UCSD-AML1 (cell line): ENCODE data around the gene TEX13C.
"Not testable (repeated sequence)": the region's sequence is repeated elsewhere in the genome, so short reads cannot be mapped to it uniquely, and the experiment has no call there.

ENCODE experiments used
- DNase-seq: peaks from one replicate; lab custom pipeline; 2025; ENCODE audit not compliant: unreplicated experiment; lab: John Stamatoyannopoulos, UW

TEX13C gene

GRCh38 chrX:125319646-125320521 lies at the start of gene TEX13C:
TSS of gene TEX13C (plus strand) at chrX:125319871. CDS start at chrX:125320120, 249 bp downstream.
- no peak for DNase-seq

- DNase-seq = no peak
Observed at GRCh38 chrX:125287282-125287681, 32.4 kb upstream of the TEX13C start.

- DNase-seq = no peak
Observed at GRCh38 chrX:125288343-125288742, 31.3 kb upstream of the TEX13C start.

GRCh38 chrX:125289209-125289608 lies 30.5 kb upstream of the TEX13C start:
- DNase-seq = no peak

- DNase-seq = no peak
Observed at GRCh38 chrX:125289920-125290319, 29.8 kb upstream of the TEX13C start.

- DNase-seq = no peak
Observed at GRCh38 chrX:125291124-125291523, 28.5 kb upstream of the TEX13C start.

GRCh38 chrX:125293850-125294780 lies 25.6 kb upstream of the TEX13C start:
- DNase-seq = no peak

- DNase-seq = no peak
Observed at GRCh38 chrX:125295337-125295736, 24.3 kb upstream of the TEX13C start.

GRCh38 chrX:125298871-125299270 lies 20.8 kb upstream of the TEX13C start:
- DNase-seq = no peak

- no peak for DNase-seq
Observed at GRCh38 chrX:125306335-125306866, 13.3 kb upstream of the TEX13C start.

- DNase-seq = no peak
Observed at GRCh38 chrX:125308653-125309052, 11.0 kb upstream of the TEX13C start.

GRCh38 chrX:125319166-125319565 lies 505 bp upstream of the TEX13C start:
- DNase-seq = not testable (repeated sequence)

- no peak for DNase-seq
Observed at GRCh38 chrX:125322431-125322830, 2.8 kb downstream of the TEX13C start.

- DNase-seq = no peak
Observed at GRCh38 chrX:125326599-125326998, 6.9 kb downstream of the TEX13C start.

GRCh38 chrX:125327891-125328290 lies 8.2 kb downstream of the TEX13C start:
- no peak for DNase-seq

GRCh38 chrX:125333583-125333982 lies 13.9 kb downstream of the TEX13C start:
- DNase-seq = no peak

GRCh38 chrX:125340490-125340889 lies 20.8 kb downstream of the TEX13C start:
- DNase-seq = no peak

GRCh38 chrX:125374169-125374568 lies 54.5 kb downstream of the TEX13C start:
- no peak for DNase-seq
